Right cardiac atrium (tissue), 5 donors: ENCODE measurements around the gene SLFN5. TPM values are rescaled to one million over a fixed set of nuclear protein-coding genes. Genes with fewer than 3 reads are reported as not detected.
"Not testable (repeated sequence)": the region's sequence is repeated elsewhere in the genome, so short reads cannot be mapped to it uniquely, and the experiment has no call there.

ENCODE experiments used
- ATAC-seq, 2 donors: fragments of 200-7000 bp; cut with Tn5 transposase; one replicate each; pipeline versions ENCODE4 v1.8.0 to v1.9.1; 2020; ENCODE audit warnings: moderate library complexity in 2 of 2, mild to moderate bottlenecking in 1 of 2
- DNase-seq, 3 donors: peaks; one replicate each; pipeline ENCODE4 v3.0.0-alpha.2; 2020
- H3K27ac ChIP-seq: one replicate; pipeline ENCODE4 v1.5.1; 2013; ENCODE audit warnings: mild to moderate bottlenecking, low read length, control low read depth, moderate library complexity
- H3K27me3 ChIP-seq: one replicate; pipeline ENCODE4 v1.6.1; 2013; ENCODE audit not compliant: control insufficient read depth, insufficient read depth
- H3K4me1 ChIP-seq: one replicate; pipeline ENCODE4 v1.6.1; 2013; ENCODE audit warnings: low read length; ENCODE audit not compliant: control insufficient read depth, insufficient read depth
- H3K4me3 ChIP-seq: one replicate; pipeline ENCODE4 v1.5.1; 2013; ENCODE audit warnings: low read length, control low read depth
- H3K9me3 ChIP-seq: one replicate; pipeline ENCODE4 v1.6.1; 2013; ENCODE audit warnings: low read length; ENCODE audit not compliant: control insufficient read depth
- WGBS: extraction: QIAGEN DNeasy Blood & Tissue Kit; methylation state at CpG from one replicate; pipeline ENCODE4 v1.1.7; 2013; 5-methylcytosine and 5-hydroxymethylcytosine counted together
- intact Hi-C, 4 donors: fragments of 100-400 bp; cut with DNase I; formaldehyde crosslinking; loops; one replicate each; pipeline versions ENCODE4 v1.11.0 to v1.14.0; 2022 to 2023
- polyA plus RNA-seq: library from polyadenylated mRNA; stranded (reverse); fragments of 200-250 nt; gene quantifications from one replicate; pipeline ENCODE4 v1.2.3, GENCODE V29; 2013
- total RNA-seq, 4 donors: library from RNA; stranded (reverse); fragmentation: NEBNext Ultra II Directional; extraction: Animal tissue kit (Norgen Biotek cat#: 25700); gene quantifications; one replicate each; pipeline ENCODE4 v1.2.1, GENCODE V29; 2021
- donor health status: healthy with polysubstance abuse.
- donor health status: DM: no; HTN: yes; CAD: no.
- donor health status: DM: no; HTN: no; CAD: no.
- donor health status: DM: no; HTN: yes; CAD: no; lungs with severe emphysema.
- donor health status: DM: yes; HTN: yes; CAD: no.

The SLFN5 gene
- total and polyA plus RNA-seq, 5 donors = 3.9 to 24.0 (median 16.5) TPM

DNA sequence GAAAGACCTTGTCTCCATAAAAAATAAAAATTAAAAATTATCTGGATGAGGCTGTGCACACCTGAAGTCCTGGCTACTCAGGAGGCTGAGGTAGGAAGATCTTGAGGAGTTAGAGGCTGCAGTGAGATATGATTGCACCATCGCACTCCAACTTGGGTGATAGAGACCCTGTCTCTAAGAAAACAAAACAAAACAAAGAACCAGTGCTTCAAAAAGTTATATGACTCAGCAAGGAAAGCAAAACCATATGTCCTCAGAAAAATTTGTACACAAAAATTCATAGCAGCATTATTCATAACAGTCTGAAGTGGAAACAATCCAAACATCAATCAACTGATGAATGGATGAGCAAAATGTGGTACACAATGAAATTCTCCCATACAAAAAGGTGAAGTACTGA lies 48.9 kb downstream of the SLFN5 start:
- DNase-seq (no peak), ATAC-seq (no peak)
- H3K27me3 ChIP-seq = no peaks in the 10 kb centered on the region
- no peaks in the 10 kb centered on the region for H3K9me3 ChIP-seq
- 76% methylated on average over 1 of the region's 1 CpG for WGBS
- intact Hi-C loops = no loop called here
- H3K4me1 ChIP-seq = no peaks in the 10 kb centered on the region
- H3K4me3 ChIP-seq = no peak overlapping the region
- no peak overlapping the region for H3K27ac ChIP-seq

DNA sequence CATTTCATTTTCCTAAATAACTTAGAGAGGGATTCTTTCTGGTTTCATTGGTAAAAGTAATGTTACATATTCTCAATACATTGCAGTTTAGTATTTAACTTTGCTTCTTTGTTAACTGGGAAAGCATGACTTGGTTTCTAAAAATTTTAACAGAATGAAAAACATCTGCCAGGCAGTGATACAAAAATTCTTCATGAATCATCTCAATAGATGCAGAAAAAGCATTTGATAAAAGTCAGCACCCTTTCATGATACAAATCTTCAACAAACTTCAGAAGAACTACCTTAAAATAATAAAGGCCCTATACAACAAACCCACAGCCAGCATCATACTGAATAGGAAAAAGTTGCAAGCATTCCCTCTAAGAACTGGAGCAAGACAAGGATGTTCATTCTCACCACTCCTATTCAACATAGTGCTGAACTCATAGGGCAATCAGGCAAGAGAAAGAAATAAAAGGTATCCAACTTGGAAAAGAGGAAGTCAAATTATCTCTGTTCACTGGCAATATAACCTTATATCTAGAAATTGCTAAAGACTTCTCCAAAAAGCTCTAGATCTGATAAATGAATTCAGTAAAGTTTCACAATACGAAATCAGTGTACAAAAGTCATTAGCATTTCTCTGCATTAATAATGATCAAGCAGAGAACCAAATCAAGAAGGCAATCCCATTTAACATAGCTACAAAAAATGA lies 50.4 kb downstream of the SLFN5 start:
- Histone ChIP-seq H3K4me3 (no peak overlapping the region), H3K27ac (no peak overlapping the region), H3K4me1 (no peaks in the 10 kb centered on the region), H3K27me3 (no peaks in the 10 kb centered on the region), H3K9me3 (no peaks in the 10 kb centered on the region)
- intact Hi-C loops = no loop called here
- DNase-seq (no peak), ATAC-seq (no peak)
- 66% methylated on average over 1 of the region's 1 CpG for WGBS

DNA sequence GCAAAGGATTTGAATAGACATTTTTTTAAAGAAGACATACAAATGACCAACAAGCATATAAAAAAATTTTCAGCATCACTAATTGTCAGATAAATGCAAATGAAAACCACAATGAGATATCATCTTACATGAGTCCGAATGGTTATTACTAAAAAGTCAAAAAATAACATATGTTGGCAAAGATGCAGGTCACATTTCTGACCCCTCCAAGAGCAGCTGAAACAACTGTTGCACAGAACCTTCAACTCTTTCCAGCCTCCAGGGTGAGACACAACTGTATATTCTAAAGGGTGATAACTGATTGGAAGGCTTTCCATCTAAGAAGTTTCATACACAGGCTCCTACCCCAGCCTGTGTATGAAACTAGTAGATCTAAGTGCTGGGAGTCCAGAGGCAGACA lies 51.9 kb downstream of the SLFN5 start:
- ATAC-seq (no peak), DNase-seq (no peak)
- no peaks in the 10 kb centered on the region for H3K9me3 ChIP-seq
- no peaks in the 10 kb centered on the region for H3K27me3 ChIP-seq
- 74% methylated on average over 1 of the region's 1 CpG for WGBS
- H3K4me3 ChIP-seq = no peak overlapping the region
- intact Hi-C loops = no loop called here
- H3K4me1 ChIP-seq = no peaks in the 10 kb centered on the region
- H3K27ac ChIP-seq = no peak overlapping the region

DNA sequence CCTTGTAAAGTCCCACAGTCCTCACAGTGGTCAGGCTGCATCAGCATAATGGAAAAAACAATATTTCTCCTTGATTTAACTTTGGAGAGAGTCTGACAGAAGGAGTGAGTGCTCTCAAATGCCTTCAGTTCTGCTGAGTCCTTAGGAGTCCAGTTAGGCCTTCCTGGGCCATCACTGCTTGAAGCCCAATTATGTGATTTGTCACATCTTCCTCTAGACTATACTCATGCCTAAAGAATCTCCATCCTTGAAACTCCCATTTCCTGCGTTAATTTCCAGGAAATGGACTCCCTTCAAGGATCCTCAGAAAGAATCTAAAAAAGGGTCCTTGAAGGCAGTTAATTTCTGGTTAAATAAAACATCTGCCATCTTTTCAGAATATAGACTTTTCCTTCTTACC lies 52.8 kb downstream of the SLFN5 start:
- no peak for DNase-seq
- no peak overlapping the region for H3K27ac ChIP-seq
- 47% methylated on average over 1 of the region's 1 CpG for WGBS
- H3K27me3 ChIP-seq = no peaks in the 10 kb centered on the region
- ATAC-seq = no peak
- no peaks in the 10 kb centered on the region for H3K9me3 ChIP-seq
- intact Hi-C loops = no loop called here
- no peaks in the 10 kb centered on the region for H3K4me1 ChIP-seq
- H3K4me3 ChIP-seq = no peak overlapping the region

DNA sequence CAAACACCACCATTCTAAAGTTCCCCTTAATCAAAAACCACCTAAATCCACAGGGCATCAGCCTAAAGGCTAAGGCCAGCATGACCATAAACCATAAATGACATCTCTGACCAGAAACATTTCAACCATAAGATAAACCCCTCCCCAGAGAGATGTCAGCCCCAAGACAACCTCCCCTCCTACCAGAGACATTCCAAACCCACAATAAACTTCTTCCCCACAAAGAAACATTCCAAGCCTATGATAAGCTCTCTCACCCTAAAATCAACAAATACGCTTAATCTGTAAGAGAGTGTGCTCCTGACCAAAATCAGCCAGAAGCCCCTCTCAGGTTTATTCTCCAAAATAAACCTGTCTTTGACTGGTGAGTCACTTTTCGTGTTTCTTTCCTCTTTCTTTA lies 54.8 kb downstream of the SLFN5 start:
- DNase-seq (no peak), ATAC-seq (no peak)
- H3K27me3 ChIP-seq = no peaks in the 10 kb centered on the region
- H3K4me1 ChIP-seq = no peaks in the 10 kb centered on the region
- WGBS = 84% methylated on average over 2 of the region's 2 CpGs
- H3K4me3 ChIP-seq = no peak overlapping the region
- H3K9me3 ChIP-seq = no peaks in the 10 kb centered on the region
- H3K27ac ChIP-seq = no peak overlapping the region
- intact Hi-C loops = no loop called here

DNA sequence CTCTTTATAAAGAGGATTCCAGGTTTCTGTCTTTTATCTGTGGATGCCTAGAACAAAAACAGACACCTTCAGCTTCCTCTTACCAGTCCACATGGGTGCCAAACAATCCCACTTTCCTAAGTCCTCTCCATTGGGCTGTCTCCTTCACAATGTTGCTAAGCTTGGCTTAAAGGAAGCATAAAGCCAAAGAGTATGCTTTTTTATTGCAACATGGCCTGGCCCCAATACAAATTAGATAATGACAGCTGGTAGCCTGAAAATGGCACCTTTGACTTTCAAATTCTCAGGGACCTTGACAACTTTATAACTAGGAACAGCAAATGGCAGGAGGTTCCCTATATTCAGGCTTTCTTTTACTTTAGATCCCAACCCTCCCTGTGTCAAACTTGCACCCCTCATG lies 55.8 kb downstream of the SLFN5 start:
- no peaks in the 10 kb centered on the region for H3K9me3 ChIP-seq
- intact Hi-C loops = no loop called here

DNA sequence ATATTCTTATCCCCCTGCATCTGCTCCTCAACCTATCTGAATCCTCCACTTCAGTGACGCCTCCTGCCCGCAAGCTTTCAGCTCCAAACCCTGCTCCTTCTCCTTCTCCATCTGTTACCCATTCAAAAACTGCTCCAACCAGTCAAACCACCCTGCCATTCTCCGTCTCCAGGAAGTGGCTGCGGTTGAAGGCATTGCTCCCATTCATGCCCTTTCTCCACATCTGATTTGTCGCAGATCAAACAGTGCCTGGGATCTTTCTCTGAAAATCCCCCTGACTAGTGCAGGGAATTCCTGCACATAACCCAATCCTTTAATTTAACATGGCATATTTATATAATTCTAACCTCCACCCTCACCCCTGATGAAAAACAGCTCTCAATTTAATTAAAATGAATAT lies 56.3 kb downstream of the SLFN5 start:
- no peaks in the 10 kb centered on the region for H3K4me1 ChIP-seq
- H3K9me3 ChIP-seq = no peaks in the 10 kb centered on the region
- H3K4me3 ChIP-seq = no peak overlapping the region
- intact Hi-C loops = no loop called here
- no peak for ATAC-seq
- H3K27me3 ChIP-seq = no peaks in the 10 kb centered on the region
- 82% methylated on average over 5 of the region's 5 CpGs for WGBS
- DNase-seq = no peak
- H3K27ac ChIP-seq = no peak overlapping the region

More for the DNA sequence above, 55.8 kb downstream of the SLFN5 start:
- DNase-seq (no peak), ATAC-seq (no peak)
- Histone ChIP-seq H3K4me1 (no peaks in the 10 kb centered on the region), H3K27ac (no peak overlapping the region), H3K4me3 (no peak overlapping the region), H3K27me3 (no peaks in the 10 kb centered on the region)

DNA sequence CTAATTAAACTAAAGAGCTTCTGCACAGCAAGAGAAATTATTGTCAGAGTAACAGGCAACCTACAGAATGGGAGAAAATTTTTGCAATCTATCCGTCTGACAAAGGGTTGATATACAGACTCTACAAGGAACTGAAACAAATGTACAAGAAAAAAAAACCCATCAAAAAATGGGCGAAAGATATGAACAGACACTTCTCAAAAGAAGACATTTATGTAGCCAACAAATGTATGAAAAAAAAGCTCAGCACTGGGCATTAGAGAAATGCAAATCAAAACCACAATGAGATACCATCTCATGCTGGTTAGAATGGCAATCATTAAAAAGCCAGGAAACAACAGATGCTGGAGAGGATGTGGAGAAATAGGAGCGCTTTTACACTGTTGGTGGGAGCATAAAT lies 66.5 kb downstream of the SLFN5 start:
- H3K27me3 ChIP-seq, H3K9me3 ChIP-seq, H3K4me3 ChIP-seq, ATAC-seq, intact Hi-C loops, H3K27ac ChIP-seq, H3K4me1 ChIP-seq, DNase-seq: not testable (repeated sequence)
- 78% methylated on average over 3 of the region's 3 CpGs for WGBS

DNA sequence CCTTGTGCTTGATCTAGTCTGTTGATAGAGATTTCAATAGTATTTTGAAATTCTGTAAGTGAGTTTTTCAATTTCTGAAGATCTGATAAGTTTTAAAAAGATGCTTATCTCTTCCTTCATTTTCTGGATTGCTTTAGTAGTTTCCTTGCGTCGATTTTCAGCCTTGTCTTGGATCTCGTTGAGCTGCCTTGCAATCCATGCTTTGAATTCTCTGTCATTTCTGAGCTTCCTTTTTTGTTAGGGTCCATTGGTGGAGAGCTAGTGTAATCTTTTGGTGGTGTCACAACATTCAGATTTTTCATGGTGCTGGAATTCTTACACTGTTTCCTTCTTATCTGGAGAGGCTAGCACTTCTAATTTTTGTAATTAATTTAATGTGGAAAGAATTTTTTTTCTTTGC lies 69.5 kb downstream of the SLFN5 start:
- Histone ChIP-seq H3K4me1 (peaks cover 10% of the 10 kb centered on the region), H3K27ac (no peak overlapping the region), H3K9me3 (no peaks in the 10 kb centered on the region), H3K27me3 (no peaks in the 10 kb centered on the region), H3K4me3 (no peak overlapping the region)
- WGBS = 63% methylated on average over 3 of the region's 3 CpGs
- no peak for ATAC-seq
- DNase-seq = no peak
- intact Hi-C loops = loop anchor here (1.0 to 10.0 kb wide), 5 partner anchors 62 to 432 kb away; partner anchors contain the start of gene SLFN12L (in 2 of the 4)

DNA sequence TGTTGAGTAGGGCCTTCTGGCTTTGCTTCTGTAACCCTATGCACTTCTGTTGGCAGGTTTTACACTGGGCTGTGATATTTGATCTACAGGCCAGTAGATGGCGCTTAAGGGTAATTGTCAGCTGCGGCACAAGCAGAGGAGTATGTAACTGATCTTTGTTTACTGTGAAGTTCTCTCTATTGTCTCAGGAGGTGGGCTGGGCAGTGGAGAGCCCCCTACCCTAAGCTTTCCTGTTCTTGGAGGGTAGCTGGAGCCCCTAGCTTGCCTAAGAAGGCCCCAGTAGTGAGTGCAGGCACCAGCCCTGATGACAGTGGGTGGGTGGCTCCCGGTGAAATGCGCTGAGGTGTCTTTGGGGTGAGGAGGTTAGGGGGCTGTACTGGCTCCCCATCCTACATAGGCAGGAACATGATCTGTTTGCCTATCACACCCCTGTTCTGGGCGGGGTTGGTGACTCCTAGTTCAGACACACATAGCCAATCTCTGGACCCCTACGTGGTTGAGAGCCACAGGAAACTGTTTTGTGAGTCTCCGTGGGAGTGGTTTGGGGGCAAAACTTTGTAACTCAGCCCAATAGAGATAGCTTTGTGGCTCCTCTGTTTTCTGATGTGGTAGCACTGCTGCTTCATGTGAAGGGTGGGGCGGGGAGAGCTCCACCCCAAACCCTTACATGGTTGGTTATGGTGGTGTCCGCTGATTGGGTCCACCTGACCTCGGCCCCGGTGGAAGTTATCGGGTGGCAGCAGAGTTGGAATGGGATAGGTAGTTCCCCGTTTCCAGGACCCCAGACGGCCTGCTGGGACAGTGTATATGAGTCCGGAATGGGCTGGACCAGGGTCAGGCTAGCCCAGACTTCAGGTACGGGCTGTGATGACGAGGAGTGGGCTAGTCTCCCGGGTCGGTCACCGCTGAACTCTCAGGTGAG lies 70.2 kb downstream of the SLFN5 start:
- no peaks in the 10 kb centered on the region for H3K9me3 ChIP-seq
- peak; percentile 37 to 70 (median 60) for DNase-seq
- intact Hi-C loops = loop anchor here (1.0 to 10.0 kb wide), 5 partner anchors 62 to 432 kb away; partner anchors contain the start of gene SLFN12L (in 2 of the 4)
- 7% methylated on average over 20 of the region's 20 CpGs for WGBS
- H3K27me3 ChIP-seq = no peaks in the 10 kb centered on the region
- peak; percentile 88 to 94 for ATAC-seq
- peak overlapping the region; percentile 42 for H3K4me3 ChIP-seq
- peaks cover 10% of the 10 kb centered on the region for H3K4me1 ChIP-seq
- peak overlapping the region; percentile 80 for H3K27ac ChIP-seq

DNA sequence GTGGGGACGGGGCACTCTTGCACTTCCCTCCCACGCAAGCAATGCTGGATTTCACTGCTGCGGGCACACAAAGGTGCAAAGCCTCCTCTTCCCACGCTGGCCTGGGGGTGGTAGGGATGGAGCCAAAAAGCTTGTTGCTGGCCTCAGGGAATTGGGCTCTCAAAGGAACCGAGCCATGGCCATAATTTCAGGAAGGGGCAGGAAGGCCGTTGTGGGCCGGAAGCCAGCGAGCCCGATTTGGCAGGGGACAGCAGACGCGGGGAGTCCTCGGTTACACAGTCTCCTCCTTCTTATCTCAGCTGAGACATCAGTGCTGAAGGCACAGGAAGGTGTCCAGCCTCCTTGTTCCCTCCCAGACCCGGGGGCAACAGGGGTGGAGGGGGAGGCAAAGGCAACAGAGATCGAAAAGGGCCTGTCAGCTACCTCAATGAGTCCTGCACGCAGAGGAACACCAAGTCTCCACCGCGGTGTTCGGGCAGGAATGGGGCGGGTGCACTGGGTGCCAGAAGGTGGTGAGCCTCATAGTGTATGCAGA lies 71.1 kb downstream of the SLFN5 start:
- no peaks in the 10 kb centered on the region for H3K27me3 ChIP-seq
- 21% methylated on average over 19 of the region's 19 CpGs for WGBS
- ATAC-seq = peak; percentile 55 to 60
- DNase-seq = peak; percentile 57 to 88 (median 81)
- H3K27ac ChIP-seq = peak overlapping the region; percentile 68
- peaks cover 10% of the 10 kb centered on the region for H3K4me1 ChIP-seq
- H3K9me3 ChIP-seq = no peaks in the 10 kb centered on the region
- peak overlapping the region; percentile 42 for H3K4me3 ChIP-seq
- intact Hi-C loops = loop anchor here (2.0 to 10.0 kb wide), 5 partner anchors 61 to 431 kb away; partner anchors contain the start of gene SLFN12L (in 2 of the 4)
